HepG2 (cell line): ENCODE data around the gene HAUS5. TPM values are rescaled to one million over a fixed set of nuclear protein-coding genes. Genes with fewer than 3 reads are reported as not detected.

Experiments
- ATAC-seq: fragments of 200-7000 bp; cut with Tn5 transposase; 3 replicates; pipeline ENCODE4 v1.9.1; 2020; ENCODE audit warnings: mild to moderate bottlenecking, moderate library complexity
- BruUV-seq: library from RNA; stranded (reverse); fragments of 400-500 nt; replicated peaks from 2 replicates; lab custom pipeline; 2021; lab: Mats Ljungman, UMichigan
- CTCF ChIA-PET: fragments of 300-600 bp; formaldehyde crosslinking; extraction: SDS; loops from one replicate; lab custom pipeline; 2021; ENCODE audit warnings: low total read pairs, inconsistent platforms, low intra/inter-chr PET ratio; lab: Yijun Ruan, JAX
- POLR2A ChIA-PET: fragments of 350-600 bp; sonication (Branson Sonifier 250); formaldehyde crosslinking; loops from one replicate; lab custom pipeline; 2020; ENCODE audit warnings: antibody characterized with exemption, inconsistent platforms; lab: Yijun Ruan, JAX
- DNase-seq: peaks from one replicate; pipeline ENCODE4 v3.0.0-alpha.2; 2015; ENCODE audit warnings: low spot score
- FAIRE-seq: peaks from 3 replicates; lab custom pipeline; 2011; peaks lifted over from hg19 to GRCh38; lab: Jason Lieb, UNC
- H2AFZ ChIP-seq: one replicate; pipeline ENCODE4 v1.6.1; 2011; ENCODE audit warnings: low read length, inconsistent platforms
- H3K27ac ChIP-seq: fragments of 300-600 bp; 3 replicates; pipeline ENCODE4 v1.8.0; 2011; ENCODE audit warnings: mixed run types, mild to moderate bottlenecking, mixed read lengths, low read length, inconsistent platforms; ENCODE audit not compliant: insufficient read depth; ENCODE audit errors: extremely low read length
- H3K27me3 ChIP-seq, 2 experiments: fragments of 200-600 bp in 1 of 2; 2 replicates in 1 of 2; 3 replicates in 1 of 2; pipeline versions ENCODE4 v1.6.0 to v1.8.0; 2011; ENCODE audit warnings: low read length in 2 of 2, mild to moderate bottlenecking in 2 of 2, moderate library complexity in 2 of 2, inconsistent platforms in 1 of 2; ENCODE audit not compliant: insufficient read depth in 2 of 2, control insufficient read depth in 1 of 2
- H3K36me3 ChIP-seq, 2 experiments: fragments of 200-600 bp in 1 of 2; replicated peaks in 1 of 2; 2 replicates in 1 of 2; 3 replicates in 1 of 2; pipeline versions ENCODE4 v1.5.1 to v1.8.0; 2011; ENCODE audit warnings: low read length in 2 of 2, inconsistent platforms in 1 of 2; ENCODE audit not compliant: insufficient read depth in 2 of 2, control insufficient read depth in 1 of 2
- H3K4me1 ChIP-seq: 2 replicates; pipeline ENCODE4 v1.5.1; 2012; ENCODE audit warnings: low read length, inconsistent platforms; ENCODE audit not compliant: insufficient read depth
- H3K4me2 ChIP-seq: 2 replicates; pipeline ENCODE4 v1.6.0; 2011; ENCODE audit warnings: low read depth, low read length, inconsistent platforms
- H3K4me3 ChIP-seq, 3 experiments: fragments of 200-600 bp in 1 of 3; sonication (generic), shearing (Covaris generic) in 1 of 3; replicated peaks in 1 of 3; 2 replicates each; pipeline ENCODE4 v1.5.1; 2011 to 2016; ENCODE audit warnings: low read length in 3 of 3, inconsistent platforms in 2 of 3, low read depth in 2 of 3, mild to moderate bottlenecking in 2 of 3, control low read depth in 1 of 3, mixed read lengths in 1 of 3; ENCODE audit not compliant: insufficient read depth in 1 of 3
- H3K79me2 ChIP-seq: one replicate; pipeline ENCODE4 v1.6.1; 2011; ENCODE audit warnings: low read length, inconsistent platforms; ENCODE audit not compliant: insufficient read depth
- H3K9ac ChIP-seq: 2 replicates; pipeline ENCODE4 v1.6.0; 2011; ENCODE audit warnings: mild to moderate bottlenecking, low read depth, low read length, inconsistent platforms; ENCODE audit not compliant: insufficient read depth
- H3K9me3 ChIP-seq: 2 replicates; pipeline ENCODE4 v1.5.1; 2012; ENCODE audit warnings: mild to moderate bottlenecking, low read length
- H4K20me1 ChIP-seq: 2 replicates; pipeline ENCODE4 v1.6.0; 2011; ENCODE audit warnings: inconsistent platforms, mild to moderate bottlenecking, low read length, moderate library complexity; ENCODE audit not compliant: insufficient read depth
- MXD4 ChIP-seq: IDR thresholded peaks from 2 replicates; pipeline ENCODE4 v1.6.1; 2016; ENCODE audit warnings: mild to moderate bottlenecking, missing biosample characterization, missing genetic modification reagents
- PBX3 ChIP-seq: sonication (generic); formaldehyde crosslinking; IDR thresholded peaks from 2 replicates; pipeline ENCODE4 v1.8.1; 2023; ENCODE audit warnings: missing genetic modification reagents, inconsistent platforms, borderline replicate concordance
- RFXAP ChIP-seq: sonication (generic); formaldehyde crosslinking; IDR thresholded peaks from 2 replicates; pipeline ENCODE4 v1.4.0; 2020; ENCODE audit warnings: missing genetic modification reagents, borderline replicate concordance
- TRIM24 ChIP-seq: sonication (generic); formaldehyde crosslinking; IDR thresholded peaks from 2 replicates; pipeline ENCODE4 v1.8.0; 2022; ENCODE audit warnings: mild to moderate bottlenecking, missing genetic modification reagents
- ZFAT ChIP-seq: sonication (generic); formaldehyde crosslinking; conservative IDR thresholded peaks from 2 replicates; pipeline ENCODE4 v1.8.1; 2023; ENCODE audit warnings: missing genetic modification reagents, inconsistent platforms
- ZNF17 ChIP-seq: sonication (generic); formaldehyde crosslinking; IDR thresholded peaks from 2 replicates; pipeline ENCODE4 v1.5.0; 2020; ENCODE audit warnings: mild to moderate bottlenecking, missing genetic modification reagents
- ZNF232 ChIP-seq: sonication (generic); formaldehyde crosslinking; IDR thresholded peaks from 2 replicates; pipeline ENCODE4 v1.4.0; 2020; ENCODE audit warnings: missing genetic modification reagents, borderline replicate concordance
- ZNF577 ChIP-seq: sonication (generic); formaldehyde crosslinking; IDR thresholded peaks from 2 replicates; pipeline ENCODE4 v1.4.0; 2020; ENCODE audit warnings: mild to moderate bottlenecking, low read depth, missing genetic modification reagents, borderline replicate concordance
- WGBS: methylation state at CpG from one replicate; pipeline ENCODE4 v1.1.6; 2017; ENCODE audit warnings: low lambda C conversion rate; 5-methylcytosine and 5-hydroxymethylcytosine counted together
- in situ Hi-C: cut with HindIII; loops from 2 replicates; pipeline ENCODE4 v1.10.0; 2017; ENCODE audit warnings: low pct_unique_long_range_greater_than_20kb; ENCODE audit not compliant: extremely low pct_ligation_motif_present
- intact Hi-C: fragments of 100-400 bp; cut with micrococcal nuclease; formaldehyde crosslinking; loops from one replicate; pipeline ENCODE4 v1.10.0; 2022; ENCODE audit not compliant: unreplicated experiment
- polyA plus RNA-seq, 8 experiments: library from polyadenylated mRNA; depleted of rRNA in 3 of 8; stranded (reverse) in 7 of 8; unstranded in 1 of 8; fragments of >200 nt; fragmentation: Illumina TruSeq in 4 of 8; extraction: Trizol in 4 of 8; gene quantifications; 2 replicates each; pipeline versions ENCODE4 v1.2.1 to v1.2.3, GENCODE V29; 2011 to 2016; ENCODE audit warnings: low read depth in 4 of 8, missing spikeins in 1 of 8, mixed read lengths in 1 of 8; ENCODE audit not compliant: insufficient read depth in 1 of 8
- total RNA-seq, 5 experiments: library from RNA; depleted of rRNA; stranded (reverse); fragments of >200 nt; fragmentation: Illumina TruSeq; extraction: Trizol; gene quantifications; 2 replicates each; pipeline ENCODE4 v1.2.3, GENCODE V29; 2016; ENCODE audit warnings: low read depth in 1 of 5
- TF ChIP-seq, protein P1 (sequence below): sonication (generic); formaldehyde crosslinking; conservative IDR thresholded peaks from 2 replicates; pipeline ENCODE4 v1.4.0; 2020; ENCODE audit warnings: mild to moderate bottlenecking, missing genetic modification reagents, moderate library complexity
- TF ChIP-seq, protein P2 (sequence below): sonication (generic); formaldehyde crosslinking; IDR thresholded peaks from 2 replicates; pipeline ENCODE4 v1.9.0; 2022; ENCODE audit warnings: missing genetic modification reagents, mild to moderate bottlenecking, borderline replicate concordance
- TF ChIP-seq, protein P3 (sequence below): sonication (generic); formaldehyde crosslinking; IDR thresholded peaks from 2 replicates; pipeline ENCODE4 v1.8.0; 2022; ENCODE audit warnings: mild to moderate bottlenecking, missing genetic modification reagents
- TF ChIP-seq, protein P4 (sequence below): sonication (generic); formaldehyde crosslinking; IDR thresholded peaks from 2 replicates; pipeline ENCODE4 v1.9.0; 2021; ENCODE audit warnings: missing genetic modification reagents, borderline replicate concordance

Gene HAUS5
- total and polyA plus RNA-seq, 2 of the 13 experiments (the other 11 are each of a cell fraction or from before 2014, with no cell fraction given) = 10.3 to 17.7 TPM

- H3K9me3 ChIP-seq = no peaks in the 10 kb centered on the region
- no peak overlapping the region for H2AFZ ChIP-seq
- H3K79me2 ChIP-seq = no peaks in the 10 kb centered on the region
- H4K20me1 ChIP-seq = no peaks in the 10 kb centered on the region
- in situ Hi-C loops = no loop called here
- intact Hi-C loops = no loop called here
- peaks cover 2 to 4% of the 10 kb centered on the region in 2 experiments; a peak in 1 of 5 replicates for H3K36me3 ChIP-seq
- BruUV-seq = no TSS peak
- no peak overlapping the region for H3K27ac ChIP-seq
- 98% methylated on average over 8 of the region's 13 CpGs for WGBS
- ATAC-seq (no peak), DNase-seq (no peak), FAIRE-seq (no peak)
- peaks cover 12% of the 10 kb centered on the region for H3K4me1 ChIP-seq
- H3K27me3 ChIP-seq = no peaks in the 10 kb centered on the region; a peak in 1 of 5 replicates
- no peak overlapping the region for H3K4me2 ChIP-seq
- H3K4me3 ChIP-seq = no peak overlapping the region
- CTCF ChIA-PET = no interaction called here
- POLR2A ChIA-PET = interaction anchor here (0.7 kb wide), 1 partner anchor 21 kb away, joined by 3 read pairs; no protein-coding TSS in a partner anchor
- H3K9ac ChIP-seq = no peak overlapping the region
- no peak for TF ChIP-seq TRIM24 (CRISPR knock-in tag)
- no peak for TF ChIP-seq ZFAT
- TF ChIP-seq ZNF577 (CRISPR knock-in tag) = no peak
- no peak for TF ChIP-seq PBX3 (CRISPR knock-in tag)
- no peak for TF ChIP-seq RFXAP (CRISPR knock-in tag)
- TF ChIP-seq ZNF17 (CRISPR knock-in tag) = no peak
- no peak for TF ChIP-seq MXD4 (CRISPR knock-in tag)
- TF ChIP-seq, protein P1, sequence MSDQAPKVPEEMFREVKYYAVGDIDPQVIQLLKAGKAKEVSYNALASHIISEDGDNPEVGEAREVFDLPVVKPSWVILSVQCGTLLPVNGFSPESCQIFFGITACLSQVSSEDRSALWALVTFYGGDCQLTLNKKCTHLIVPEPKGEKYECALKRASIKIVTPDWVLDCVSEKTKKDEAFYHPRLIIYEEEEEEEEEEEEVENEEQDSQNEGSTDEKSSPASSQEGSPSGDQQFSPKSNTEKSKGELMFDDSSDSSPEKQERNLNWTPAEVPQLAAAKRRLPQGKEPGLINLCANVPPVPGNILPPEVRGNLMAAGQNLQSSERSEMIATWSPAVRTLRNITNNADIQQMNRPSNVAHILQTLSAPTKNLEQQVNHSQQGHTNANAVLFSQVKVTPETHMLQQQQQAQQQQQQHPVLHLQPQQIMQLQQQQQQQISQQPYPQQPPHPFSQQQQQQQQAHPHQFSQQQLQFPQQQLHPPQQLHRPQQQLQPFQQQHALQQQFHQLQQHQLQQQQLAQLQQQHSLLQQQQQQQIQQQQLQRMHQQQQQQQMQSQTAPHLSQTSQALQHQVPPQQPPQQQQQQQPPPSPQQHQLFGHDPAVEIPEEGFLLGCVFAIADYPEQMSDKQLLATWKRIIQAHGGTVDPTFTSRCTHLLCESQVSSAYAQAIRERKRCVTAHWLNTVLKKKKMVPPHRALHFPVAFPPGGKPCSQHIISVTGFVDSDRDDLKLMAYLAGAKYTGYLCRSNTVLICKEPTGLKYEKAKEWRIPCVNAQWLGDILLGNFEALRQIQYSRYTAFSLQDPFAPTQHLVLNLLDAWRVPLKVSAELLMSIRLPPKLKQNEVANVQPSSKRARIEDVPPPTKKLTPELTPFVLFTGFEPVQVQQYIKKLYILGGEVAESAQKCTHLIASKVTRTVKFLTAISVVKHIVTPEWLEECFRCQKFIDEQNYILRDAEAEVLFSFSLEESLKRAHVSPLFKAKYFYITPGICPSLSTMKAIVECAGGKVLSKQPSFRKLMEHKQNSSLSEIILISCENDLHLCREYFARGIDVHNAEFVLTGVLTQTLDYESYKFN = no peak
- TF ChIP-seq, protein P2, sequence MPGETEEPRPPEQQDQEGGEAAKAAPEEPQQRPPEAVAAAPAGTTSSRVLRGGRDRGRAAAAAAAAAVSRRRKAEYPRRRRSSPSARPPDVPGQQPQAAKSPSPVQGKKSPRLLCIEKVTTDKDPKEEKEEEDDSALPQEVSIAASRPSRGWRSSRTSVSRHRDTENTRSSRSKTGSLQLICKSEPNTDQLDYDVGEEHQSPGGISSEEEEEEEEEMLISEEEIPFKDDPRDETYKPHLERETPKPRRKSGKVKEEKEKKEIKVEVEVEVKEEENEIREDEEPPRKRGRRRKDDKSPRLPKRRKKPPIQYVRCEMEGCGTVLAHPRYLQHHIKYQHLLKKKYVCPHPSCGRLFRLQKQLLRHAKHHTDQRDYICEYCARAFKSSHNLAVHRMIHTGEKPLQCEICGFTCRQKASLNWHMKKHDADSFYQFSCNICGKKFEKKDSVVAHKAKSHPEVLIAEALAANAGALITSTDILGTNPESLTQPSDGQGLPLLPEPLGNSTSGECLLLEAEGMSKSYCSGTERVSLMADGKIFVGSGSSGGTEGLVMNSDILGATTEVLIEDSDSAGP = no peak
- no peak for TF ChIP-seq ZNF232 (CRISPR knock-in tag)
- TF ChIP-seq, protein P3, sequence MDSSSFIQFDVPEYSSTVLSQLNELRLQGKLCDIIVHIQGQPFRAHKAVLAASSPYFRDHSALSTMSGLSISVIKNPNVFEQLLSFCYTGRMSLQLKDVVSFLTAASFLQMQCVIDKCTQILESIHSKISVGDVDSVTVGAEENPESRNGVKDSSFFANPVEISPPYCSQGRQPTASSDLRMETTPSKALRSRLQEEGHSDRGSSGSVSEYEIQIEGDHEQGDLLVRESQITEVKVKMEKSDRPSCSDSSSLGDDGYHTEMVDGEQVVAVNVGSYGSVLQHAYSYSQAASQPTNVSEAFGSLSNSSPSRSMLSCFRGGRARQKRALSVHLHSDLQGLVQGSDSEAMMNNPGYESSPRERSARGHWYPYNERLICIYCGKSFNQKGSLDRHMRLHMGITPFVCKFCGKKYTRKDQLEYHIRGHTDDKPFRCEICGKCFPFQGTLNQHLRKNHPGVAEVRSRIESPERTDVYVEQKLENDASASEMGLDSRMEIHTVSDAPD (CRISPR knock-in tag) = no peak
- TF ChIP-seq, protein P4, sequence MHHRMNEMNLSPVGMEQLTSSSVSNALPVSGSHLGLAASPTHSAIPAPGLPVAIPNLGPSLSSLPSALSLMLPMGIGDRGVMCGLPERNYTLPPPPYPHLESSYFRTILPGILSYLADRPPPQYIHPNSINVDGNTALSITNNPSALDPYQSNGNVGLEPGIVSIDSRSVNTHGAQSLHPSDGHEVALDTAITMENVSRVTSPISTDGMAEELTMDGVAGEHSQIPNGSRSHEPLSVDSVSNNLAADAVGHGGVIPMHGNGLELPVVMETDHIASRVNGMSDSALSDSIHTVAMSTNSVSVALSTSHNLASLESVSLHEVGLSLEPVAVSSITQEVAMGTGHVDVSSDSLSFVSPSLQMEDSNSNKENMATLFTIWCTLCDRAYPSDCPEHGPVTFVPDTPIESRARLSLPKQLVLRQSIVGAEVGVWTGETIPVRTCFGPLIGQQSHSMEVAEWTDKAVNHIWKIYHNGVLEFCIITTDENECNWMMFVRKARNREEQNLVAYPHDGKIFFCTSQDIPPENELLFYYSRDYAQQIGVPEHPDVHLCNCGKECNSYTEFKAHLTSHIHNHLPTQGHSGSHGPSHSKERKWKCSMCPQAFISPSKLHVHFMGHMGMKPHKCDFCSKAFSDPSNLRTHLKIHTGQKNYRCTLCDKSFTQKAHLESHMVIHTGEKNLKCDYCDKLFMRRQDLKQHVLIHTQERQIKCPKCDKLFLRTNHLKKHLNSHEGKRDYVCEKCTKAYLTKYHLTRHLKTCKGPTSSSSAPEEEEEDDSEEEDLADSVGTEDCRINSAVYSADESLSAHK (CRISPR knock-in tag) = no peak
These were observed 10.2 kb downstream of the HAUS5 start for GRCh38 chr19:35622750-35623149.
